ENCODE data around the gene BORCS6. TPM values are rescaled to one million over a fixed set of nuclear protein-coding genes. Genes with fewer than 3 reads are reported as not detected.

Gene BORCS6
- total and polyA plus RNA-seq, 2 of the 13 experiments (the other 11 are each of a cell fraction or from before 2014, with no cell fraction given) = 2.0 to 5.1 TPM

DNA sequence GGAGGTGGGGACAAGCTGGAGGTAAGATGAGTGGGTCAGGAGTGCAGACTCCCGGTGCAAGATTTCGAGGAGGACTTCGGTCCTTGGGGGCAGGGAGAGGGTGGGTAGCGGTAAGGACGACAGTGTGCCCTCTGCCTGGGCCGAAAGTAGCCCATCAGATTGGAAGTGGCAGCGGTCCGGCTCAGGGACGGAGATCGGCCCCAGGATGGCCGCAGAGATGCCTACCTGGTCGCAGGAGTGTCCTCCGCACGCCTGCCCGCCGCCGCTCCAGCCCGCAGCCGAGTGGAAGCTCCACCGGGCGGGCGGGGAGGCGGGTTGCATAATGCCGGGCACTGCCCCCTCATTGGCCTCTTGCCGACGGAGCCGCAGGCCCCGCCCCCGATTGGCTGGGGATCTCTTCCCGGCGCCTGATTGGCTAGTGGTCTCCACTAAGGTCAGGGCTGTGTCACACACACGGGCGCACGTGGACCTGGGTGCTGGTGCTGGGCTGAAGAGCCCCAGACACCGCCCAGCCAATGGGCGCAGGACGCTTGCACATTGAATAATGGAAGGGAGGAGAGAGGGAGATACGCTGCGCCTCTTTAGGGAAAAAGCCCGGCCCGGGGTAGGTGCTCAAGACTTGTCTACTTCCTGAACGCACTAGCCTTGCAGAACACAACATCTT is 37.7 kb downstream of the BORCS6 start, which contains the start of gene PER1 (continued):
- no peak for TF ChIP-seq HNF1A (IDR thresholded peaks at IDR 0.05; ENCODE audit: low read depth)
- peak; percentile 36; the same call in 1 of the 2 replicates for TF ChIP-seq HNF1A (CRISPR knock-in tag; IDR thresholded peaks at IDR 0.05; ENCODE audit: borderline replicate concordance)
- peak; percentile 65 for TF ChIP-seq RXRA (CRISPR knock-in tag; IDR thresholded peaks at IDR 0.05)
- 0 out of 2 replicates have a peak, but pooled peaks have one; percentile 29 for TF ChIP-seq ZNF563 (CRISPR knock-in tag; IDR thresholded peaks at IDR 0.05)
- 0 out of 2 replicates have a peak, but pooled peaks have one; percentile 22 for TF ChIP-seq FOXA3 (CRISPR knock-in tag; IDR thresholded peaks at IDR 0.05)
- TF ChIP-seq, protein P1, sequence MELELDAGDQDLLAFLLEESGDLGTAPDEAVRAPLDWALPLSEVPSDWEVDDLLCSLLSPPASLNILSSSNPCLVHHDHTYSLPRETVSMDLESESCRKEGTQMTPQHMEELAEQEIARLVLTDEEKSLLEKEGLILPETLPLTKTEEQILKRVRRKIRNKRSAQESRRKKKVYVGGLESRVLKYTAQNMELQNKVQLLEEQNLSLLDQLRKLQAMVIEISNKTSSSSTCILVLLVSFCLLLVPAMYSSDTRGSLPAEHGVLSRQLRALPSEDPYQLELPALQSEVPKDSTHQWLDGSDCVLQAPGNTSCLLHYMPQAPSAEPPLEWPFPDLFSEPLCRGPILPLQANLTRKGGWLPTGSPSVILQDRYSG (CRISPR knock-in tag; IDR thresholded peaks at IDR 0.05) = no peak
- peak; percentile 53; the same call in 1 of the 2 replicates for TF ChIP-seq POLR2G (IDR thresholded peaks at IDR 0.05; ENCODE audit: low read depth, low read length)
- TF ChIP-seq MTA1 (CRISPR knock-in tag; IDR thresholded peaks at IDR 0.05; ENCODE audit: borderline replicate concordance) = 0 out of 2 replicates have a peak, but pooled peaks have one; percentile 19
- no peak for TF ChIP-seq RFX5 (IDR thresholded peaks at IDR 0.05; ENCODE audit: low read depth, low read length)
- 0 out of 2 replicates have a peak, but pooled peaks have one; percentile 45 for TF ChIP-seq ZMYM2 (CRISPR knock-in tag; IDR thresholded peaks at IDR 0.05)
- peak; percentile 21 for TF ChIP-seq HNRNPLL (IDR thresholded peaks at IDR 0.05; ENCODE audit: low read depth, low read length, poor library complexity, severe bottlenecking)
- no peak for TF ChIP-seq BRCA1 (CRISPR knock-in tag; IDR thresholded peaks at IDR 0.05)
- TF ChIP-seq, protein P2, sequence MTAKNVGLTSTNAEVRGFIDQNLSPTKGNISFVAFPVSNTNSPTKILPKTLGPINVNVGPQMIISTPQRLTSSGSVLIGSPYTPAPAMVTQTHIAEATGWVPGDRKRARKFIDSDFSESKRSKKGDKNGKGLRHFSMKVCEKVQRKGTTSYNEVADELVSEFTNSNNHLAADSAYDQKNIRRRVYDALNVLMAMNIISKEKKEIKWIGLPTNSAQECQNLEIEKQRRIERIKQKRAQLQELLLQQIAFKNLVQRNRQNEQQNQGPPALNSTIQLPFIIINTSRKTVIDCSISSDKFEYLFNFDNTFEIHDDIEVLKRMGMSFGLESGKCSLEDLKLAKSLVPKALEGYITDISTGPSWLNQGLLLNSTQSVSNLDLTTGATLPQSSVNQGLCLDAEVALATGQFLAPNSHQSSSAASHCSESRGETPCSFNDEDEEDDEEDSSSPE (CRISPR knock-in tag; IDR thresholded peaks at IDR 0.05) = peak; percentile 32; the same call in 1 of the 2 replicates
- TF ChIP-seq BCL6 (CRISPR knock-in tag; IDR thresholded peaks at IDR 0.05) = peak; percentile 24; the same call in 1 of the 2 replicates
- TF ChIP-seq ELF3 (CRISPR knock-in tag; IDR thresholded peaks at IDR 0.05) = 0 out of 2 replicates have a peak, but pooled peaks have one; percentile 19
- no peak for TF ChIP-seq SOX6 (IDR thresholded peaks at IDR 0.05)
- TF ChIP-seq SOX6 (CRISPR knock-in tag; IDR thresholded peaks at IDR 0.05) = peak; percentile 75
- TF ChIP-seq HMGXB4 (CRISPR knock-in tag; IDR thresholded peaks at IDR 0.05; ENCODE audit: borderline replicate concordance in 1 of 2, low read depth in 1 of 2) = peak; percentile 48 to 59; a peak in 2 of 4 replicates
- peak; percentile 70 for TF ChIP-seq SALL1 (CRISPR knock-in tag; IDR thresholded peaks at IDR 0.05)
- TF ChIP-seq HDAC1 (CRISPR knock-in tag; IDR thresholded peaks at IDR 0.05) = peak; percentile 59; the same call in 1 of the 2 replicates
- TF ChIP-seq MXD4 (CRISPR knock-in tag; IDR thresholded peaks at IDR 0.05) = peak; percentile 70; the same call in 1 of the 2 replicates

Measured in HepG2 (cell line).